Activated naive CD4-positive, alpha-beta T cell treated with anti-CD3 and anti-CD28 coated beads, Interleukin-2, amount 50 U/mL, for 24 hours (primary cell): ENCODE results near the gene MYADML2.

Experiments
- H3K27ac Mint-ChIP-seq: one replicate; pipeline ENCODE4 v1.8.0; 2021; ENCODE audit warnings: mild to moderate bottlenecking, mixed read lengths
- H3K27me3 Mint-ChIP-seq: one replicate; pipeline ENCODE4 v1.8.0; 2021; ENCODE audit warnings: mixed read lengths
- H3K36me3 Mint-ChIP-seq: one replicate; pipeline ENCODE4 v1.8.0; 2021; ENCODE audit warnings: mixed read lengths
- H3K4me1 Mint-ChIP-seq: one replicate; pipeline ENCODE4 v1.8.0; 2021; ENCODE audit warnings: mixed read lengths
- H3K4me3 Mint-ChIP-seq: one replicate; pipeline ENCODE4 v1.8.0; 2021; ENCODE audit warnings: mild to moderate bottlenecking, mixed read lengths
- H3K9me3 Mint-ChIP-seq: one replicate; pipeline ENCODE4 v1.8.0; 2021; ENCODE audit warnings: mixed read lengths

Gene MYADML2

GRCh38 chr17:81905424-81905875 lies 41.6 kb downstream of the MYADML2 start:
- Mint-ChIP-seq H3K4me3 (no peak overlapping the region), H3K36me3 (peaks cover 2% of the 10 kb centered on the region), H3K9me3 (no peaks in the 10 kb centered on the region), H3K4me1 (peaks cover 7% of the 10 kb centered on the region), H3K27ac (no peak overlapping the region), H3K27me3 (peaks cover 6% of the 10 kb centered on the region)

GRCh38 chr17:81904600-81905423 lies 42.2 kb downstream of the MYADML2 start:
- Mint-ChIP-seq H3K36me3 (peaks cover 7% of the 10 kb centered on the region), H3K9me3 (no peaks in the 10 kb centered on the region), H3K4me1 (peaks cover 7% of the 10 kb centered on the region), H3K27ac (no peak overlapping the region), H3K4me3 (no peak overlapping the region), H3K27me3 (peaks cover 7% of the 10 kb centered on the region)

GRCh38 chr17:81903896-81904599 lies 43.0 kb downstream of the MYADML2 start:
- H3K36me3 Mint-ChIP-seq = peaks cover 7% of the 10 kb centered on the region
- H3K4me3 Mint-ChIP-seq = no peak overlapping the region
- no peaks in the 10 kb centered on the region for H3K9me3 Mint-ChIP-seq

GRCh38 chr17:81903415-81903831 lies 43.6 kb downstream of the MYADML2 start:
- H3K27me3 Mint-ChIP-seq = peaks cover 7% of the 10 kb centered on the region
- H3K9me3 Mint-ChIP-seq = no peaks in the 10 kb centered on the region
- no peak overlapping the region for H3K4me3 Mint-ChIP-seq
- H3K4me1 Mint-ChIP-seq = peaks cover 7% of the 10 kb centered on the region
- H3K27ac Mint-ChIP-seq = no peak overlapping the region
- H3K36me3 Mint-ChIP-seq = peaks cover 7% of the 10 kb centered on the region

More at GRCh38 chr17:81903896-81904599, 43.0 kb downstream of the MYADML2 start:
- H3K4me1 Mint-ChIP-seq = peaks cover 7% of the 10 kb centered on the region
- peaks cover 7% of the 10 kb centered on the region for H3K27me3 Mint-ChIP-seq
- H3K27ac Mint-ChIP-seq = no peak overlapping the region

GRCh38 chr17:81902653-81903414 lies 44.2 kb downstream of the MYADML2 start:
- Mint-ChIP-seq H3K4me3 (no peak overlapping the region), H3K27ac (no peak overlapping the region), H3K9me3 (no peaks in the 10 kb centered on the region)

GRCh38 chr17:81902023-81902652 lies 44.9 kb downstream of the MYADML2 start, which contains the start of gene NPB:
Gene NPB (plus strand): TSS chr17:81902238. CDS start chr17:81902278, 40 bp downstream.
- Mint-ChIP-seq H3K36me3 (peaks cover 11% of the 10 kb centered on the region), H3K27ac (no peak within 1 kb of the TSS), H3K4me1 (peaks cover 7% of the 10 kb centered on the region), H3K4me3 (peak within 1 kb of the TSS; percentile 11), H3K27me3 (peaks cover 7% of the 10 kb centered on the region), H3K9me3 (no peaks in the 10 kb centered on the region)

More at GRCh38 chr17:81902653-81903414, 44.2 kb downstream of the MYADML2 start:
- Mint-ChIP-seq H3K36me3 (peaks cover 9% of the 10 kb centered on the region), H3K27me3 (peaks cover 7% of the 10 kb centered on the region), H3K4me1 (peaks cover 7% of the 10 kb centered on the region)

- H3K9me3 Mint-ChIP-seq = no peaks in the 10 kb centered on the region
- peak overlapping the region; percentile 65 for H3K4me3 Mint-ChIP-seq
- peaks cover 7% of the 10 kb centered on the region for H3K27me3 Mint-ChIP-seq
- H3K27ac Mint-ChIP-seq = no peak overlapping the region
- peaks cover 7% of the 10 kb centered on the region for H3K4me1 Mint-ChIP-seq
- peaks cover 11% of the 10 kb centered on the region for H3K36me3 Mint-ChIP-seq
Observed at GRCh38 chr17:81901167-81902022, 45.6 kb downstream of the MYADML2 start.

GRCh38 chr17:81900181-81900820 lies 46.7 kb downstream of the MYADML2 start:
- peaks cover 7% of the 10 kb centered on the region for H3K27me3 Mint-ChIP-seq
- no peak overlapping the region for H3K27ac Mint-ChIP-seq
- no peaks in the 10 kb centered on the region for H3K9me3 Mint-ChIP-seq
- no peak overlapping the region for H3K4me3 Mint-ChIP-seq
- H3K36me3 Mint-ChIP-seq = peaks cover 11% of the 10 kb centered on the region
- peaks cover 7% of the 10 kb centered on the region for H3K4me1 Mint-ChIP-seq

- Mint-ChIP-seq H3K27ac (no peak overlapping the region), H3K36me3 (peaks cover 11% of the 10 kb centered on the region), H3K27me3 (peaks cover 7% of the 10 kb centered on the region), H3K9me3 (no peaks in the 10 kb centered on the region), H3K4me1 (peaks cover 7% of the 10 kb centered on the region), H3K4me3 (no peak overlapping the region)
Observed at GRCh38 chr17:81899514-81900166, 47.4 kb downstream of the MYADML2 start.

GRCh38 chr17:81898885-81899284 lies 48.1 kb downstream of the MYADML2 start:
- Mint-ChIP-seq H3K4me1 (peaks cover 7% of the 10 kb centered on the region), H3K27me3 (peaks cover 7% of the 10 kb centered on the region), H3K36me3 (peaks cover 11% of the 10 kb centered on the region), H3K9me3 (no peaks in the 10 kb centered on the region), H3K4me3 (no peak overlapping the region), H3K27ac (no peak overlapping the region)

GRCh38 chr17:81898029-81898866 lies 48.8 kb downstream of the MYADML2 start:
- Mint-ChIP-seq H3K4me1 (peaks cover 7% of the 10 kb centered on the region), H3K36me3 (peaks cover 11% of the 10 kb centered on the region), H3K27me3 (peaks cover 7% of the 10 kb centered on the region), H3K27ac (no peak overlapping the region), H3K4me3 (no peak overlapping the region), H3K9me3 (no peaks in the 10 kb centered on the region)

GRCh38 chr17:81895400-81895799 lies 51.6 kb downstream of the MYADML2 start:
- no peak overlapping the region for H3K4me3 Mint-ChIP-seq
- H3K27ac Mint-ChIP-seq = no peak overlapping the region
- no peaks in the 10 kb centered on the region for H3K9me3 Mint-ChIP-seq
- H3K4me1 Mint-ChIP-seq = peaks cover 3% of the 10 kb centered on the region
- H3K27me3 Mint-ChIP-seq = peaks cover 1% of the 10 kb centered on the region
- peaks cover 12% of the 10 kb centered on the region for H3K36me3 Mint-ChIP-seq

- Mint-ChIP-seq H3K36me3 (peaks cover 15% of the 10 kb centered on the region), H3K9me3 (no peaks in the 10 kb centered on the region), H3K27ac (peak overlapping the region; percentile 100), H3K27me3 (no peaks in the 10 kb centered on the region), H3K4me1 (peaks cover 17% of the 10 kb centered on the region), H3K4me3 (peak overlapping the region; percentile 96)
Observed at GRCh38 chr17:81891303-81891552, 55.8 kb downstream of the MYADML2 start.
